Endothelial cell of umbilical vein (primary cell): Measurements from ENCODE around the gene FOXO1. TPM values are rescaled to one million over a fixed set of nuclear protein-coding genes. Genes with fewer than 3 reads are reported as not detected.
"Not testable (repeated sequence)": the region's sequence is repeated elsewhere in the genome, so short reads cannot be mapped to it uniquely, and the experiment has no call there.

ENCODE experiments used
- BruUV-seq: library from RNA; stranded (reverse); fragments of 400-500 nt; replicated peaks from 2 replicates; lab custom pipeline; 2021; lab: Mats Ljungman, UMichigan
- CTCF ChIA-PET: fragments of 300-600, 350-600 bp; sonication (Branson Sonifier 250); formaldehyde crosslinking; loops from one replicate; lab custom pipeline; 2021; ENCODE audit warnings: antibody characterized with exemption, inconsistent platforms; lab: Charles Lee
- POLR2A ChIA-PET: fragments of 300-600, 350-600 bp; sonication (Branson Sonifier 250); formaldehyde crosslinking; loops from one replicate; lab custom pipeline; 2021; ENCODE audit warnings: antibody characterized with exemption, inconsistent platforms; lab: Charles Lee
- DNase-seq: peaks from one replicate; pipeline ENCODE4 v3.0.0-alpha.2; 2011; ENCODE audit warnings: low read depth, low spot score
- FAIRE-seq: peaks from 2 replicates; lab custom pipeline; 2011; peaks lifted over from hg19 to GRCh38; lab: Jason Lieb, UNC
- H2AFZ ChIP-seq: 2 replicates; pipeline ENCODE4 v1.6.0; 2012; ENCODE audit warnings: low read depth, low read length, control low read depth, inconsistent platforms
- H3K27ac ChIP-seq: 2 replicates; pipeline ENCODE4 v1.5.1; 2011; ENCODE audit warnings: low read depth, mild to moderate bottlenecking, control low read depth, low read length, moderate library complexity; ENCODE audit not compliant: insufficient read depth
- H3K27me3 ChIP-seq, 2 experiments: 2 replicates each; pipeline versions ENCODE4 v1.6.0 to v1.6.1; 2011; ENCODE audit warnings: low read length in 2 of 2, mixed read lengths in 1 of 2; ENCODE audit not compliant: control insufficient read depth in 2 of 2, insufficient read depth in 2 of 2
- H3K36me3 ChIP-seq, 2 experiments: 2 replicates in 1 of 2; 3 replicates in 1 of 2; pipeline ENCODE4 v1.5.1; 2011; ENCODE audit warnings: low read length in 2 of 2, mild to moderate bottlenecking in 1 of 2, moderate library complexity in 1 of 2; ENCODE audit not compliant: control insufficient read depth in 2 of 2, insufficient read depth in 2 of 2; ENCODE audit errors: extremely low read depth in 1 of 2
- H3K4me1 ChIP-seq: 3 replicates; pipeline ENCODE4 v1.5.1; 2011; ENCODE audit warnings: mild to moderate bottlenecking, low read length; ENCODE audit not compliant: control insufficient read depth, insufficient read depth; ENCODE audit errors: extremely low read depth
- H3K4me2 ChIP-seq: 2 replicates; pipeline ENCODE4 v1.6.1; 2011; ENCODE audit warnings: low read length, control low read depth, mixed read lengths; ENCODE audit not compliant: insufficient read depth
- H3K4me3 ChIP-seq, 3 experiments: fragments of 200-600 bp in 1 of 3; sonication (generic), shearing (Covaris generic) in 1 of 3; replicated peaks in 1 of 3; 2 replicates each; pipeline ENCODE4 v1.5.1; 2011 to 2016; ENCODE audit warnings: control low read depth in 3 of 3, low read length in 3 of 3, mild to moderate bottlenecking in 2 of 3, inconsistent platforms in 1 of 3, low read depth in 1 of 3, moderate library complexity in 1 of 3; ENCODE audit not compliant: insufficient read depth in 1 of 3
- H3K79me2 ChIP-seq: 2 replicates; pipeline ENCODE4 v1.6.0; 2012; ENCODE audit warnings: low read length, inconsistent platforms; ENCODE audit not compliant: control insufficient read depth, insufficient read depth
- H3K9ac ChIP-seq: replicated peaks from 2 replicates; pipeline ENCODE3; 2011; ENCODE audit warnings: low read length, control low read depth; ENCODE audit not compliant: insufficient read depth; ENCODE audit errors: extremely low read depth
- H3K9me1 ChIP-seq: replicated peaks from 3 replicates; pipeline ENCODE4 v1.6.0; 2011; ENCODE audit warnings: mild to moderate bottlenecking, low read length; ENCODE audit not compliant: control insufficient read depth, insufficient read depth; ENCODE audit errors: extremely low read depth
- H3K9me3 ChIP-seq: replicated peaks from 2 replicates; pipeline ENCODE4 v1.5.1; 2012; ENCODE audit warnings: low read length, inconsistent platforms; ENCODE audit not compliant: control insufficient read depth, insufficient read depth
- H4K20me1 ChIP-seq: replicated peaks from 2 replicates; pipeline ENCODE3; 2011; ENCODE audit warnings: mild to moderate bottlenecking, low read length; ENCODE audit not compliant: control insufficient read depth, insufficient read depth; ENCODE audit errors: extremely low read depth
- CTCF ChIP-seq, 2 donors: IDR thresholded peaks; 1 replicate in 1 of 2; 2 replicates in 1 of 2; pipeline ENCODE4 v1.5.1; 2011; ENCODE audit warnings: low read length in 2 of 2, mild to moderate bottlenecking in 2 of 2, moderate library complexity in 2 of 2, control low read depth in 1 of 2, inconsistent platforms in 1 of 2, low read depth in 1 of 2; ENCODE audit not compliant: insufficient read depth in 1 of 2; ENCODE audit errors: extremely low read depth in 1 of 2
- EZH2 ChIP-seq: IDR thresholded peaks from 2 replicates; pipeline ENCODE4 v1.6.1; 2012; ENCODE audit warnings: borderline replicate concordance, low read depth, mild to moderate bottlenecking, moderate library complexity, low read length, inconsistent platforms; ENCODE audit not compliant: severe bottlenecking
- FOS ChIP-seq: IDR thresholded peaks from 2 replicates; pipeline ENCODE4 v1.6.1; 2011; ENCODE audit warnings: mild to moderate bottlenecking, low read length, moderate library complexity, borderline replicate concordance; ENCODE audit not compliant: insufficient read depth
- GATA2 ChIP-seq: IDR thresholded peaks from 2 replicates; pipeline ENCODE4 v1.7.0; 2011; ENCODE audit warnings: low read depth, mild to moderate bottlenecking, moderate library complexity, mixed read lengths, low read length; ENCODE audit not compliant: insufficient read length, insufficient read depth
- JUN ChIP-seq: IDR thresholded peaks from 2 replicates; pipeline ENCODE4 v1.6.1; 2011; ENCODE audit warnings: borderline replicate concordance, low read depth; ENCODE audit not compliant: insufficient read length, insufficient read depth
- MAX ChIP-seq: IDR thresholded peaks from 2 replicates; pipeline ENCODE4 v1.6.1; 2011; ENCODE audit not compliant: insufficient read depth, insufficient read length
- MYC ChIP-seq: IDR thresholded peaks from one replicate; pipeline ENCODE4 v1.6.1; 2011; ENCODE audit warnings: mild to moderate bottlenecking, low read depth, low read length
- POLR2A ChIP-seq: IDR thresholded peaks from 2 replicates; pipeline ENCODE4 v1.6.1; 2012; ENCODE audit warnings: low read depth, mild to moderate bottlenecking, control low read depth, low read length
- POLR2AphosphoS5 ChIP-seq: IDR thresholded peaks from 2 replicates; pipeline ENCODE4 v1.6.1; 2012; ENCODE audit warnings: low read depth, mild to moderate bottlenecking, control low read depth, low read length, moderate library complexity; ENCODE audit not compliant: insufficient read depth
- dilution Hi-C: fragments of 300-500 bp; cut with MboI; formaldehyde crosslinking; loops from one replicate; pipeline ENCODE4 v1.15.0; 2019; ENCODE audit warnings: low sequenced_read_pairs; ENCODE audit not compliant: extremely low pct_ligation_motif_present
- intact Hi-C: fragments of 100-400 bp; cut with micrococcal nuclease; formaldehyde crosslinking; loops from one replicate; pipeline ENCODE4 v1.10.0; 2022
- polyA plus RNA-seq, 4 experiments: library from polyadenylated mRNA; depleted of rRNA in 3 of 4; stranded (reverse) in 3 of 4; unstranded in 1 of 4; fragments of >200 nt; gene quantifications; 2 replicates each; pipeline versions ENCODE4 v1.2.1 to v1.2.3, GENCODE V29; 2011 to 2012; ENCODE audit warnings: missing spikeins in 1 of 4
- total RNA-seq: library from RNA; stranded (reverse); gene quantifications from 2 replicates; pipeline ENCODE4 v1.2.3, GENCODE V29; 2021

FOXO1 gene
- total and polyA plus RNA-seq, 2 donors (not counting 3 experiments of a cell fraction or from before 2014, with no cell fraction given): 44.7 to 48.5 TPM

- FAIRE-seq, H3K36me3 ChIP-seq, H3K9me1 ChIP-seq, H4K20me1 ChIP-seq, H3K27me3 ChIP-seq, H3K9me3 ChIP-seq, H2AFZ ChIP-seq, BruUV-seq, dilution Hi-C loops: not testable (repeated sequence)
- Histone ChIP-seq H3K27ac (peak overlapping the region; percentile 81), H3K4me1 (peaks cover 24% of the 10 kb centered on the region), H3K9ac (peak overlapping the region; percentile 75), H3K4me2 (peak overlapping the region; percentile 97), H3K79me2 (peaks cover 71% of the 10 kb centered on the region), H3K4me3 (peak overlapping the region; percentile 5 to 94 (median 86))
- TF ChIP-seq POLR2A: peak; percentile 9
- ChIA-PET POLR2A (interaction anchor here (0.6 to 1.1 kb wide), 2 partner anchors 103 to 105 kb away, joined by 3 to 6 read pairs; no protein-coding TSS in a partner anchor), CTCF (interaction anchor here (1.1 to 1.8 kb wide), 2 partner anchors 99 to 887 kb away, joined by 5 read pairs; no protein-coding TSS in a partner anchor)
- DNase-seq: peak; percentile 63
- intact Hi-C loops: loop anchor here (1.0 to 2.0 kb wide), 7 partner anchors 15 to 470 kb away; no protein-coding TSS in a partner anchor
Observed at GRCh38 chr13:40664100-40664349, 2.4 kb downstream of the FOXO1 start.

GRCh38 chr13:40662866-40663265 lies 3.6 kb downstream of the FOXO1 start:
- Histone ChIP-seq H3K4me1 (peaks cover 22% of the 10 kb centered on the region), H3K27me3 (no peaks in the 10 kb centered on the region), H3K27ac (peak overlapping the region; percentile 81), H3K9me1 (no peaks in the 10 kb centered on the region), H3K36me3 (no peaks in the 10 kb centered on the region), H3K4me3 (peak overlapping the region in 2 of 3 experiments; percentile 86 to 94), H3K9ac (peak overlapping the region; percentile 75), H3K4me2 (peak overlapping the region; percentile 97), H3K79me2 (peaks cover 81% of the 10 kb centered on the region), H2AFZ (no peak overlapping the region), H3K9me3 (no peaks in the 10 kb centered on the region), H4K20me1 (peaks cover 2% of the 10 kb centered on the region)
- dilution Hi-C loops: no loop called here
- POLR2A ChIA-PET: no interaction called here
- no peak for FAIRE-seq
- CTCF ChIA-PET: interaction anchor here (0.9 to 1.2 kb wide), 2 partner anchors 99 to 847 kb away, joined by 3 read pairs; no protein-coding TSS in a partner anchor
- intact Hi-C loops: loop anchor here (1.0 kb wide), 1 partner anchor 24 kb away; no protein-coding TSS in a partner anchor
- TF ChIP-seq POLR2AphosphoS5: no peak
- TF ChIP-seq CTCF (IDR thresholded peaks at IDR 0.05; ENCODE audit: extremely low read depth in 1 of 2, insufficient read depth in 1 of 2, low read depth in 1 of 2, low read length in 2 of 2): no peak
- no peak for TF ChIP-seq EZH2
- no peak for TF ChIP-seq GATA2
- TF ChIP-seq MAX: no peak
- no peak for TF ChIP-seq FOS
- no peak for TF ChIP-seq JUN
- TF ChIP-seq POLR2A: no peak
- TF ChIP-seq MYC: no peak
- peak; percentile 45 for DNase-seq
- BruUV-seq: no TSS peak
